CD14-positive monocyte (primary cell): ENCODE measurements around the gene SPPL3. TPM values are rescaled to one million over a fixed set of nuclear protein-coding genes. Genes with fewer than 3 reads are reported as not detected.
"Not testable (repeated sequence)": the region's sequence is repeated elsewhere in the genome, so short reads cannot be mapped to it uniquely, and the experiment has no call there.

ENCODE experiments used
- DNase-seq, 3 donors: peaks; one replicate each; pipeline ENCODE4 v3.0.0-alpha.2; 2011 to 2022
- H2AFZ ChIP-seq: 2 replicates; pipeline ENCODE4 v1.6.0; 2012; ENCODE audit warnings: mild to moderate bottlenecking, low read depth, low read length, inconsistent platforms; ENCODE audit not compliant: insufficient read depth, poor library complexity, severe bottlenecking
- H3K27ac ChIP-seq, 2 donors: 1 replicate in 1 of 2; 2 replicates in 1 of 2; pipeline ENCODE4 v1.5.1; 2012 to 2013; ENCODE audit warnings: low read length in 2 of 2, control low read depth in 1 of 2, inconsistent platforms in 1 of 2, low read depth in 1 of 2, mild to moderate bottlenecking in 1 of 2
- H3K27me3 ChIP-seq, 2 donors: one replicate each; pipeline versions ENCODE4 v1.6.0 to v1.6.1; 2011 to 2013; ENCODE audit warnings: low read length in 2 of 2; ENCODE audit not compliant: control insufficient read depth in 2 of 2, insufficient read depth in 2 of 2
- H3K36me3 ChIP-seq, 2 donors: replicated peaks in 1 of 2; 1 replicate in 1 of 2; 2 replicates in 1 of 2; pipeline versions ENCODE4 v1.5.1 to v1.6.1; 2012 to 2013; ENCODE audit warnings: low read length in 2 of 2, control low read depth in 1 of 2, inconsistent platforms in 1 of 2, mild to moderate bottlenecking in 1 of 2; ENCODE audit not compliant: insufficient read depth in 2 of 2, control insufficient read depth in 1 of 2
- H3K4me1 ChIP-seq, 2 donors: 1 replicate in 1 of 2; 2 replicates in 1 of 2; pipeline versions ENCODE4 v1.5.1 to v1.6.1; 2012 to 2013; ENCODE audit warnings: low read length in 2 of 2, control low read depth in 1 of 2, inconsistent platforms in 1 of 2, mild to moderate bottlenecking in 1 of 2, moderate library complexity in 1 of 2; ENCODE audit not compliant: insufficient read depth in 2 of 2, control insufficient read depth in 1 of 2
- H3K4me2 ChIP-seq: replicated peaks from 2 replicates; pipeline ENCODE3; 2012; ENCODE audit warnings: low read length, moderate library complexity, mild to moderate bottlenecking; ENCODE audit not compliant: poor library complexity, severe bottlenecking; ENCODE audit errors: extremely low read depth
- H3K4me3 ChIP-seq, 3 experiments: fragments of 200-600 bp in 1 of 3; sonication (generic) in 1 of 3; replicated peaks in 1 of 3; 1 replicate in 2 of 3; 2 replicates in 1 of 3; pipeline ENCODE4 v1.5.1; 2011 to 2013; ENCODE audit warnings: low read length in 3 of 3, mild to moderate bottlenecking in 3 of 3, control low read depth in 2 of 3, low read depth in 2 of 3, inconsistent platforms in 1 of 3, moderate library complexity in 1 of 3
- H3K79me2 ChIP-seq: 2 replicates; pipeline ENCODE4 v1.6.0; 2012; ENCODE audit warnings: mild to moderate bottlenecking, control low read depth, inconsistent platforms, low read length, moderate library complexity; ENCODE audit not compliant: insufficient read depth
- H3K9ac ChIP-seq: 2 replicates; pipeline ENCODE4 v1.6.0; 2017; ENCODE audit warnings: low read length, mild to moderate bottlenecking; ENCODE audit not compliant: insufficient read depth, poor library complexity, severe bottlenecking
- H3K9me3 ChIP-seq, 2 donors: replicated peaks in 1 of 2; 1 replicate in 1 of 2; 2 replicates in 1 of 2; pipeline versions ENCODE4 v1.5.1 to v1.6.1; 2012 to 2013; ENCODE audit warnings: low read length in 2 of 2, control low read depth in 1 of 2; ENCODE audit not compliant: control insufficient read depth in 1 of 2, insufficient read depth in 1 of 2
- H4K20me1 ChIP-seq: 2 replicates; pipeline ENCODE4 v1.6.0; 2012; ENCODE audit warnings: mild to moderate bottlenecking, low read length, control low read depth, moderate library complexity; ENCODE audit not compliant: insufficient read depth
- H3K27ac Mint-ChIP-seq, 7 donors: one replicate each; pipeline ENCODE4 v1.8.0; 2020; ENCODE audit warnings: mild to moderate bottlenecking in 7 of 7, mixed read lengths in 7 of 7, moderate library complexity in 6 of 7, inconsistent platforms in 2 of 7
- H3K27me3 Mint-ChIP-seq, 3 donors: one replicate each; pipeline ENCODE4 v1.8.0; 2021 to 2022; ENCODE audit warnings: low read depth in 3 of 3, mild to moderate bottlenecking in 3 of 3, mixed read lengths in 3 of 3, moderate library complexity in 3 of 3, inconsistent platforms in 1 of 3
- H3K36me3 Mint-ChIP-seq, 2 donors: one replicate each; pipeline ENCODE4 v1.8.0; 2020; ENCODE audit warnings: mixed read lengths in 2 of 2, inconsistent platforms in 1 of 2, mild to moderate bottlenecking in 1 of 2
- H3K4me1 Mint-ChIP-seq: one replicate; pipeline ENCODE4 v1.8.0; 2020; ENCODE audit warnings: mild to moderate bottlenecking, mixed read lengths
- H3K4me3 Mint-ChIP-seq, 2 donors: one replicate each; pipeline ENCODE4 v1.8.0; 2020; ENCODE audit warnings: mild to moderate bottlenecking in 2 of 2, mixed read lengths in 2 of 2, moderate library complexity in 1 of 2
- H3K9me3 Mint-ChIP-seq, 7 donors: one replicate each; pipeline ENCODE4 v1.8.0; 2020 to 2022; ENCODE audit warnings: mixed read lengths in 7 of 7, mild to moderate bottlenecking in 6 of 7, moderate library complexity in 6 of 7, inconsistent platforms in 2 of 7
- WGBS: methylation state at CpG from one replicate; pipeline ENCODE4 v1.1.5; 2013; ENCODE audit warnings: missing lambda C conversion rate; ENCODE audit not compliant: insufficient coverage; 5-methylcytosine and 5-hydroxymethylcytosine counted together
- intact Hi-C, 2 donors: fragments of 100-400 bp; cut with micrococcal nuclease; formaldehyde crosslinking; loops; one replicate each; pipeline versions ENCODE4 v1.15.0 to v1.15.1; 2023
- polyA plus RNA-seq, 3 donors: library from polyadenylated mRNA; depleted of rRNA in 1 of 3; unstranded in 2 of 3; stranded (reverse) in 1 of 3; fragments of 300-500 nt in 2 of 3; fragments of >200 nt in 1 of 3; fragmentation: Illumina TruSeq in 2 of 3; gene quantifications; 1 replicate in 2 of 3; 2 replicates in 1 of 3; pipeline ENCODE4 v1.2.3, GENCODE V29; 2012 to 2021
- TF ChIP-seq, protein P1 (sequence below): fragments of 200-600 bp; IDR thresholded peaks from one replicate; pipeline ENCODE4 v1.8.0; 2022; ENCODE audit warnings: antibody characterized with exemption, mild to moderate bottlenecking

SPPL3 gene
- polyA plus RNA-seq, 3 donors = 14.5 to 18.6 (median 18.5) TPM

DNA sequence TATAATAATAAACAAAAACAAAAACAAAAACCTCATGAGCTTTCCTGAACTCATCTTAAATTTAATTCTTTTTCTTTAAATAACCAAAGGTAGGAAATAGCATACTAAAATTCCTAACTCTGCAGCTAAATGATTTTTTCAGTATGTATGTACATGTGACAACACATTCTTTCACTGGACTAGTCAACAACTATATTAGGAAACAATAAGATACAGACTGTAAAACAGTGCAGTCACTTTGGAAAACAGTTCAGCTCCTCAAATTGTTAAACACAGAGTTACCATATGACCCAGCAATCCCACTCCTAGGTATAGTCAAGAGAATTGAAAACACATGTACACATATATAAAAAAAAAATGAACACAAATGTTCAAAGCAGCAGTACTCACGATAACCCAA, 64.7 kb downstream of the SPPL3 start:
- Mint-ChIP-seq H3K9me3 (peaks cover 0 to 2% (median 0%) of the 10 kb centered on the region in 7 donors), H3K27me3 (no peaks in the 10 kb centered on the region), H3K4me1 (peaks cover 45% of the 10 kb centered on the region), H3K27ac (peak overlapping the region in 1 of 7 donors; percentile 46), H3K4me3 (no peak overlapping the region), H3K36me3 (peaks cover 8 to 10% of the 10 kb centered on the region in 2 donors)
- Histone ChIP-seq H3K4me3 (no peak overlapping the region), H2AFZ (no peak overlapping the region), H4K20me1 (peaks cover 92% of the 10 kb centered on the region), H3K79me2 (peaks cover 88% of the 10 kb centered on the region), H3K27me3 (no peaks in the 10 kb centered on the region), H3K27ac (no peak overlapping the region), H3K4me2 (no peak overlapping the region), H3K36me3 (no peaks in the 10 kb centered on the region), H3K9ac (no peak overlapping the region), H3K9me3 (no peaks in the 10 kb centered on the region), H3K4me1 (peaks cover 20 to 24% of the 10 kb centered on the region in 2 donors)
- TF ChIP-seq, protein P1, sequence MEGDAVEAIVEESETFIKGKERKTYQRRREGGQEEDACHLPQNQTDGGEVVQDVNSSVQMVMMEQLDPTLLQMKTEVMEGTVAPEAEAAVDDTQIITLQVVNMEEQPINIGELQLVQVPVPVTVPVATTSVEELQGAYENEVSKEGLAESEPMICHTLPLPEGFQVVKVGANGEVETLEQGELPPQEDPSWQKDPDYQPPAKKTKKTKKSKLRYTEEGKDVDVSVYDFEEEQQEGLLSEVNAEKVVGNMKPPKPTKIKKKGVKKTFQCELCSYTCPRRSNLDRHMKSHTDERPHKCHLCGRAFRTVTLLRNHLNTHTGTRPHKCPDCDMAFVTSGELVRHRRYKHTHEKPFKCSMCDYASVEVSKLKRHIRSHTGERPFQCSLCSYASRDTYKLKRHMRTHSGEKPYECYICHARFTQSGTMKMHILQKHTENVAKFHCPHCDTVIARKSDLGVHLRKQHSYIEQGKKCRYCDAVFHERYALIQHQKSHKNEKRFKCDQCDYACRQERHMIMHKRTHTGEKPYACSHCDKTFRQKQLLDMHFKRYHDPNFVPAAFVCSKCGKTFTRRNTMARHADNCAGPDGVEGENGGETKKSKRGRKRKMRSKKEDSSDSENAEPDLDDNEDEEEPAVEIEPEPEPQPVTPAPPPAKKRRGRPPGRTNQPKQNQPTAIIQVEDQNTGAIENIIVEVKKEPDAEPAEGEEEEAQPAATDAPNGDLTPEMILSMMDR = no peak
- intact Hi-C loops = no loop called here
- DNase-seq = no peak
- no CpG with 5 or more reads among the region's 1 CpG for WGBS

DNA sequence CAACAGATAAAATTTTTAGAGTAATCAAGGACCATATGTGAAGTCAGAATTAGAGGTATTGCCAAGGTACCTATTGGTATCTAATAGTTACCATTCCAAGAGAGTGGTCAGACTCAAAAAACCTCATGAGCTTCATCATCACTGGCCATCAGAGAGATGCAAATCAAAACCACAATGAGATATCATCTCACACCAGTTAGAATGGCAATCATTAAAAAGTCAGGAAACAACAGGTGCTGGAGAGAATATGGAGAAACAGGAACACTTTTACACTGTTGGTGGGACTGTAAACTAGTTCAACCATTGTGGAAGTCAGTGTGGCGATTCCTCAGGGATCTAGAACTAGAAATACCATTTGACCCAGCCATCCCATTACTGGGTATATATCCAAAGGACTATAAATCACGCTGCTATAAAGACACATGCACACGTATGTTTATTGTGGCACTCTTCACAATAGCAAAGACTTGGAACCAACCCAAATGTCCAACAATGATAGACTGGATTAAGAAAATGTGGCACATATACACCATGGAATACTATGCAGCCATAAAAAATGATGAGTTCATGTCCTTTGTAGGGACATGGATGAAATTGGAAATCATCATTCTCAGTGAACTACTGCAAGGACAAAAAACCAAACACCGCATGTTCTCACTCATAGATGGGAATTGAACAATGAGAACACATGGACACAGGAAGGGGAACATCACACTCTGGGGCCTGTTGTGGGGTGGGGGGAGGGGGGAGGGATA, 65.4 kb downstream of the SPPL3 start:
- H3K36me3 ChIP-seq, H3K4me3 ChIP-seq, H3K9me3 ChIP-seq, H3K27me3 Mint-ChIP-seq, H2AFZ ChIP-seq, H3K9ac ChIP-seq, H3K4me3 Mint-ChIP-seq, H3K27ac ChIP-seq, H3K27ac Mint-ChIP-seq, H3K9me3 Mint-ChIP-seq, DNase-seq, H3K4me2 ChIP-seq, intact Hi-C loops, H3K27me3 ChIP-seq: not testable (repeated sequence)
- Histone ChIP-seq H3K79me2 (peaks cover 88% of the 10 kb centered on the region), H4K20me1 (peaks cover 92% of the 10 kb centered on the region), H3K4me1 (peaks cover 22 to 26% of the 10 kb centered on the region in 2 donors)
- WGBS = no CpG with 5 or more reads among the region's 4 CpGs
- Mint-ChIP-seq H3K36me3 (peaks cover 8 to 10% of the 10 kb centered on the region in 2 donors), H3K4me1 (peaks cover 46% of the 10 kb centered on the region)
